HPDE6-E6E7 (cell line): Measurements from ENCODE around the gene PAWR.
"Not testable (repeated sequence)": the region's sequence is repeated elsewhere in the genome, so short reads cannot be mapped to it uniquely, and the experiment has no call there.

Source experiments
- DNase-seq: peaks from one replicate; pipeline ENCODE4 v3.0.0; 2011; ENCODE audit warnings: missing footprints; ENCODE audit errors: extremely low spot score

Gene PAWR

GRCh38 chr12:79548610-79548924, 142.2 kb downstream of the PAWR start:
- no peak for DNase-seq

GRCh38 chr12:79547735-79548609, 142.8 kb downstream of the PAWR start:
- DNase-seq: no peak

- DNase-seq: peak; percentile 83
These were observed 143.6 kb downstream of the PAWR start for GRCh38 chr12:79547044-79547734.

- DNase-seq: no peak
These were observed 144.2 kb downstream of the PAWR start for GRCh38 chr12:79546466-79547043.

GRCh38 chr12:79544439-79544838, 146.3 kb downstream of the PAWR start:
- not testable (repeated sequence) for DNase-seq

- DNase-seq: no peak
These were observed 153.1 kb downstream of the PAWR start for GRCh38 chr12:79537675-79538074.

- no peak for DNase-seq
These were observed 155.0 kb downstream of the PAWR start for GRCh38 chr12:79535751-79536150.
